H1 (cell line): Measurements from ENCODE around the gene NRP2. TPM values are rescaled to one million over a fixed set of nuclear protein-coding genes. Genes with fewer than 3 reads are reported as not detected.

Experiments
- CTCF ChIA-PET: fragments of 300-600 bp; sonication (Branson Sonifier 250); formaldehyde crosslinking; loops from one replicate; lab custom pipeline; 2021; ENCODE audit not compliant: partially characterized antibody; lab: Charles Lee
- POLR2A ChIA-PET: fragments of 300-600 bp; sonication (Branson Sonifier 250); formaldehyde crosslinking; loops from one replicate; lab custom pipeline; 2021; ENCODE audit warnings: inconsistent platforms; ENCODE audit not compliant: partially characterized antibody; lab: Charles Lee
- DNase-seq, 2 experiments: peaks; one replicate each; pipeline versions ENCODE4 v3.0.0 to v3.0.0-alpha.2; 2010 to 2022; ENCODE audit warnings: low spot score in 2 of 2, low read depth in 1 of 2, mixed read lengths in 1 of 2
- FAIRE-seq: peaks from 2 replicates; lab custom pipeline; 2011; peaks lifted over from hg19 to GRCh38; lab: Jason Lieb, UNC
- H2AFZ ChIP-seq: 2 replicates; pipeline ENCODE4 v1.8.1; 2012; ENCODE audit warnings: low read length, inconsistent platforms
- H2AK5ac ChIP-seq: 2 replicates; pipeline ENCODE4 v1.6.1; 2013; ENCODE audit warnings: low read depth, low read length
- H2BK120ac ChIP-seq: replicated peaks from 2 replicates; pipeline ENCODE3; 2013; ENCODE audit warnings: low read depth, low read length, inconsistent platforms
- H2BK12ac ChIP-seq: 2 replicates; pipeline ENCODE4 v1.6.1; 2013; ENCODE audit warnings: low read depth, low read length
- H2BK15ac ChIP-seq: 2 replicates; pipeline ENCODE4 v1.6.1; 2013; ENCODE audit warnings: low read length
- H2BK20ac ChIP-seq: 2 replicates; pipeline ENCODE4 v1.6.1; 2013; ENCODE audit warnings: low read length
- H2BK5ac ChIP-seq: 2 replicates; pipeline ENCODE4 v1.6.1; 2013; ENCODE audit warnings: low read depth, low read length
- H3K14ac ChIP-seq: 2 replicates; pipeline ENCODE4 v1.6.1; 2013; ENCODE audit warnings: inconsistent platforms; ENCODE audit not compliant: insufficient read length
- H3K18ac ChIP-seq: 2 replicates; pipeline ENCODE4 v1.6.1; 2013; ENCODE audit warnings: low read length; ENCODE audit errors: extremely low read depth
- H3K23ac ChIP-seq: 2 replicates; pipeline ENCODE4 v1.6.1; 2013; ENCODE audit warnings: inconsistent platforms; ENCODE audit not compliant: insufficient read length
- H3K23me2 ChIP-seq: 2 replicates; pipeline ENCODE4 v1.6.1; 2013; ENCODE audit warnings: low read depth, low read length
- H3K27ac ChIP-seq: 2 replicates; pipeline ENCODE4 v1.6.1; 2011; ENCODE audit warnings: low read depth, low read length, inconsistent platforms
- H3K27me3 ChIP-seq, 4 experiments: replicated peaks in 1 of 4; 1 replicate in 1 of 4; 2 replicates in 3 of 4; pipeline versions ENCODE4 v1.6.1 to v1.8.1; 2011 to 2013; ENCODE audit warnings: low read length in 3 of 4, mild to moderate bottlenecking in 3 of 4, inconsistent platforms in 2 of 4, mixed read lengths in 2 of 4, moderate library complexity in 1 of 4; ENCODE audit not compliant: control insufficient read depth in 3 of 4, insufficient read depth in 3 of 4; ENCODE audit errors: extremely low read depth in 1 of 4
- H3K36me3 ChIP-seq, 4 experiments: 2 replicates each; pipeline versions ENCODE4 v1.6.1 to v1.8.1; 2011 to 2013; ENCODE audit warnings: mild to moderate bottlenecking in 4 of 4, low read length in 3 of 4, moderate library complexity in 2 of 4, control low read depth in 1 of 4, inconsistent platforms in 1 of 4; ENCODE audit not compliant: insufficient read depth in 4 of 4, control insufficient read depth in 2 of 4
- H3K4ac ChIP-seq: replicated peaks from 2 replicates; pipeline ENCODE3; 2013; ENCODE audit warnings: low read length, low read depth, mixed read lengths, inconsistent platforms; ENCODE audit not compliant: insufficient read length
- H3K4me1 ChIP-seq, 4 experiments: replicated peaks in 1 of 4; 1 replicate in 1 of 4; 2 replicates in 3 of 4; pipeline versions ENCODE4 v1.6.1 to v1.8.1; 2011 to 2013; ENCODE audit warnings: low read length in 3 of 4, inconsistent platforms in 2 of 4, mixed read lengths in 1 of 4; ENCODE audit not compliant: insufficient read depth in 4 of 4, control insufficient read depth in 3 of 4
- H3K4me2 ChIP-seq, 2 experiments: 2 replicates each; pipeline versions ENCODE4 v1.6.1 to v1.8.1; 2011 to 2013; ENCODE audit warnings: low read depth in 2 of 2, low read length in 2 of 2, control low read depth in 1 of 2, inconsistent platforms in 1 of 2, mild to moderate bottlenecking in 1 of 2; ENCODE audit not compliant: insufficient read depth in 1 of 2
- H3K4me3 ChIP-seq, 4 experiments: fragments of 200-600, 300-600 bp in 1 of 4; sonication (generic), shearing (Covaris generic), sonication (Bioruptor Twin) in 1 of 4; 2 replicates each; pipeline versions ENCODE4 v1.5.1 to v1.8.1; 2011 to 2016; ENCODE audit warnings: low read length in 4 of 4, low read depth in 3 of 4, control low read depth in 2 of 4, inconsistent platforms in 2 of 4, mild to moderate bottlenecking in 2 of 4, mixed read lengths in 1 of 4, moderate library complexity in 1 of 4; ENCODE audit not compliant: insufficient read depth in 2 of 4; ENCODE audit errors: extremely low read depth in 1 of 4
- H3K56ac ChIP-seq: replicated peaks from 2 replicates; pipeline ENCODE3; 2013; ENCODE audit warnings: low read depth, mild to moderate bottlenecking, mixed read lengths, low read length, inconsistent platforms; ENCODE audit not compliant: insufficient read length
- H3K79me1 ChIP-seq: 2 replicates; pipeline ENCODE4 v1.6.1; 2013; ENCODE audit warnings: low read depth, low read length, control low read depth
- H3K79me2 ChIP-seq, 2 experiments: 2 replicates each; pipeline versions ENCODE4 v1.6.1 to v1.8.1; 2012 to 2013; ENCODE audit warnings: low read length in 2 of 2, mild to moderate bottlenecking in 2 of 2, inconsistent platforms in 1 of 2; ENCODE audit not compliant: insufficient read depth in 2 of 2, control insufficient read depth in 1 of 2
- H3K9ac ChIP-seq, 4 experiments: replicated peaks in 1 of 4; 1 replicate in 1 of 4; 2 replicates in 3 of 4; pipeline versions ENCODE4 v1.6.1 to v1.8.1; 2011 to 2013; ENCODE audit warnings: low read depth in 3 of 4, low read length in 3 of 4, control low read depth in 2 of 4, mild to moderate bottlenecking in 2 of 4, moderate library complexity in 2 of 4, inconsistent platforms in 1 of 4; ENCODE audit errors: extremely low read depth in 1 of 4
- H3K9me3 ChIP-seq, 2 experiments: 2 replicates each; pipeline versions ENCODE4 v1.6.1 to v1.8.1; 2012 to 2013; ENCODE audit warnings: mild to moderate bottlenecking in 2 of 2, moderate library complexity in 2 of 2, control low read depth in 1 of 2, inconsistent platforms in 1 of 2, low read depth in 1 of 2, low read length in 1 of 2, mixed read lengths in 1 of 2; ENCODE audit not compliant: insufficient read depth in 2 of 2
- H4K20me1 ChIP-seq, 2 experiments: replicated peaks in 1 of 2; 2 replicates each; pipeline versions ENCODE3 to v1.8.1; 2011 to 2013; ENCODE audit warnings: inconsistent platforms in 2 of 2, low read length in 2 of 2, mild to moderate bottlenecking in 1 of 2; ENCODE audit not compliant: insufficient read depth in 2 of 2, control insufficient read depth in 1 of 2
- H4K5ac ChIP-seq: 2 replicates; pipeline ENCODE4 v1.6.1; 2013; ENCODE audit warnings: low read length, low read depth, mixed read lengths, inconsistent platforms; ENCODE audit not compliant: insufficient read length
- H4K8ac ChIP-seq: 2 replicates; pipeline ENCODE4 v1.8.0; 2013; ENCODE audit warnings: mild to moderate bottlenecking, moderate library complexity, low read length, inconsistent platforms; ENCODE audit not compliant: insufficient read depth; ENCODE audit errors: extremely low read depth
- H4K91ac ChIP-seq: replicated peaks from 2 replicates; pipeline ENCODE3; 2013; ENCODE audit warnings: low read length, mixed read lengths, inconsistent platforms; ENCODE audit not compliant: insufficient read length
- ATF3 ChIP-seq: IDR thresholded peaks from 2 replicates; pipeline ENCODE4 v1.6.1; 2011; ENCODE audit warnings: low read depth, mild to moderate bottlenecking, low read length; ENCODE audit not compliant: insufficient read depth
- GABPA ChIP-seq: IDR thresholded peaks from 2 replicates; pipeline ENCODE4 v1.6.1; 2011; ENCODE audit warnings: mild to moderate bottlenecking, low read length, moderate library complexity, borderline replicate concordance; ENCODE audit not compliant: insufficient read depth
- MAX ChIP-seq: IDR thresholded peaks from 2 replicates; pipeline ENCODE4 v1.6.1; 2012; ENCODE audit warnings: inconsistent platforms
- NRF1 ChIP-seq: IDR thresholded peaks from 2 replicates; pipeline ENCODE4 v1.6.1; 2011; ENCODE audit warnings: mild to moderate bottlenecking, low read depth, low read length, improper control_type of control experiment
- POLR2A ChIP-seq, 2 experiments: IDR thresholded peaks; 1 replicate in 1 of 2; 2 replicates in 1 of 2; pipeline ENCODE4 v1.6.1; 2011; ENCODE audit warnings: low read depth in 2 of 2, low read length in 2 of 2, mild to moderate bottlenecking in 2 of 2; ENCODE audit errors: control extremely low read depth in 1 of 2
- SP1 ChIP-seq: IDR thresholded peaks from 2 replicates; pipeline ENCODE4 v1.6.1; 2011; ENCODE audit warnings: low read depth, low read length
- USF2 ChIP-seq: IDR thresholded peaks from 2 replicates; pipeline ENCODE4 v1.6.1; 2011; ENCODE audit warnings: low read length, improper control_type of control experiment
- WGBS, 2 experiments: shearing (Covaris generic) in 1 of 2; methylation state at CpG; one replicate each; pipeline versions ENCODE4 v1.1.6 to v1.1.7; 2013 to 2015; ENCODE audit warnings: low lambda C conversion rate in 2 of 2, mixed read lengths in 2 of 2, inconsistent platforms in 1 of 2, low coverage in 1 of 2, missing lambda C conversion rate in 1 of 2; ENCODE audit not compliant: insufficient replicate concordance in 2 of 2, insufficient coverage in 1 of 2, insufficient read length in 1 of 2; ENCODE audit errors: extremely low coverage in 1 of 2, missing lambda C conversion rate in 1 of 2; 5-methylcytosine and 5-hydroxymethylcytosine counted together
- polyA plus RNA-seq, 7 experiments: library from polyadenylated mRNA; depleted of rRNA in 3 of 7; stranded (reverse) in 5 of 7; unstranded in 2 of 7; fragments of >200 nt in 5 of 7; fragments of 200-250 nt in 2 of 7; gene quantifications; 1 replicate in 5 of 7; 2 replicates in 1 of 7; 4 replicates in 1 of 7; pipeline versions ENCODE4 v1.2.1 to v1.2.3, GENCODE V29; 2011 to 2013; ENCODE audit warnings: missing spikeins in 2 of 7, mixed read lengths in 2 of 7
- total RNA-seq: library from RNA; stranded (reverse); fragmentation: NEBNext Ultra II Directional; extraction: Animal tissue kit (Norgen Biotek cat#: 25700); gene quantifications from 2 replicates; pipeline ENCODE4 v1.2.1, GENCODE V29; 2021

The NRP2 gene
- total and polyA plus RNA-seq, 2 of the 8 experiments (the other 6 are each of a cell fraction or from before 2014, with no cell fraction given) = 32.0 to 37.8 TPM

GRCh38 chr2:205835251-205835791 is 153.0 kb downstream of the NRP2 start:
- Histone ChIP-seq H3K18ac (no peak overlapping the region), H3K9me3 (peaks cover 4 to 5% of the 10 kb centered on the region in 2 experiments; a peak in 3 of 4 replicates), H3K14ac (no peak overlapping the region), H3K56ac (no peak overlapping the region), H3K23ac (no peak overlapping the region), H2BK15ac (no peak overlapping the region), H2AFZ (no peak overlapping the region), H3K4me1 (peaks cover 0 to 8% (median 5%) of the 10 kb centered on the region in 4 experiments; a peak in 4 of 7 replicates), H4K20me1 (no peaks in the 10 kb centered on the region), H3K9ac (no peak overlapping the region), H3K4me3 (no peak overlapping the region), H2AK5ac (no peak overlapping the region), H2BK20ac (peak overlapping the region; percentile 74), H4K5ac (no peak overlapping the region), H3K27me3 (no peaks in the 10 kb centered on the region), H3K4me2 (no peak overlapping the region), H3K4ac (peak overlapping the region; percentile 22), H3K36me3 (no peaks in the 10 kb centered on the region), H2BK12ac (peak overlapping the region; percentile 44; the same call in 1 of the 2 replicates), H4K91ac (peak overlapping the region; percentile 12), H3K23me2 (no peaks in the 10 kb centered on the region), H3K79me1 (no peaks in the 10 kb centered on the region), H4K8ac (no peak overlapping the region), H3K27ac (no peak overlapping the region), H2BK120ac (peak overlapping the region; percentile 22), H2BK5ac (peak overlapping the region; percentile 55; the same call in 1 of the 2 replicates), H3K79me2 (no peaks in the 10 kb centered on the region)
- FAIRE-seq (no peak), DNase-seq (peak in 1 of 2 experiments; percentile 33)
- POLR2A ChIA-PET = interaction anchor here (1.2 kb wide), 1 partner anchor 22 kb away, joined by 3 read pairs; no protein-coding TSS in a partner anchor
- CTCF ChIA-PET = interaction anchor here (1.2 to 5.3 kb wide), 4 partner anchors 19 to 95 kb away, joined by 3 to 30 read pairs (median 4); no protein-coding TSS in a partner anchor
- 86% methylated on average over 4 of the region's 4 CpGs; no CpG with 5 or more reads in 1 of the 2 experiments for WGBS, 2 experiments
- TF ChIP-seq NRF1 (no peak), SP1 (no peak), MAX (no peak), USF2 (no peak), GABPA (no peak), ATF3 (no peak), POLR2A (IDR thresholded peaks at IDR 0.05; ENCODE audit: control extremely low read depth in 1 of 2, low read depth in 2 of 2, low read length in 2 of 2) (no peak)
